SW480 (cell line): Measurements from ENCODE around the gene GATA5.
A peak's percentile ranks its signal among the peaks of the same experiment; 100 is the strongest.
"Not testable (repeated sequence)": the region's sequence is repeated elsewhere in the genome, so short reads cannot be mapped to it uniquely, and the experiment has no call there.

Experiments
- DNase-seq: peaks from one replicate; pipeline ENCODE4 v3.0.0-alpha.2; 2016; ENCODE audit warnings: low spot score

Gene GATA5

DNA sequence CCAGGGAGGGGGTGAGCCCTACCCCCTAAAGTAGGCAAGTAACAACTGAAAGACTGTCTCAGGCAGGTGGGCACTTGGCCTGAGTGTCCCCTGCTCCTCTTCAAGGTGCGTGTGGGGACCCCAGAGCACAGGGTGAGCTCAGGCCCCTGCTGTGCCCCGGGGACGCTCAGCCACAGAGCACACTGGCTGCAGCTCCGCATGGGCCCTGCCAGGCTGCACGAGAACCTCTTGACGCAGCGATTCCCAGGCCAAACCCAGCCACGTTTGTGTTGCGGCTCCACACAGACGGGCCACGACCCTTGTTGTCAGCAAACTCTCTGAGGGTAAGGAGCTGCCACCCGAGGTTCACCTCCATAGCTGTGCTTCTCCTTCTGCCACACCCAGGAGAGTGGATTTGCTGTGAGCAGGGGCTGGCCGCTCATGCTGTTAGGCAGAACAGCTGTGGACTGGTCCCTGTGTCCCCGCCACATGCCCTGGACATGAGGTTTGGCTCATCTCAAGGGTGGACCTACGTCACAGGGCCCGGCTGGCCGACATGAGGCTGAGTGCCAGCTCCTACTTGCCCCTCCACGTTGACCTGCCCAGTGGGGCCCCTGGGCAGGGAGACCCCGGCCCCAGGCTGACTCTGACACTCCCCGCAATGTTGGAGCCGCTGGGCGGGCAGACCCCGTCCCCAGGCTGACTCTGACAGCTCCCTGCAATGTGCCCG lies 29.7 kb upstream of the GATA5 start:
- DNase-seq: no peak

DNA sequence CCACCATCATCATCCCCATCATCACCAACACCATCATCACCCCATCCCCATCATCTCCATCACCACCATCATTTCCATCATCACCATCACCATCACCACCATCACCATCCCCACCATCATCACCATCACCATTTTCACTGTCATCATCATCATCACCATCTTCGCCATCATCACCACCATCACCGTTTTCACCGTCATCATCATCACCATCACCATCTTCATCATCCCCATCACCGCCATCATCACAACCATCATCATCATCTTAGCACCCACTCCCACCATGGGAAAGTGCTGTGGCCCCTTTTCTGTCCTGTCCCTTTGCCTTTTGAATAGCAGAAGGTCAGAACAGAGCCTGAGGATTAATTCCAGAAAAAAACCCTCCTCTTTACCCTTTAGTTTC lies 28.5 kb upstream of the GATA5 start:
- DNase-seq: no peak

DNA sequence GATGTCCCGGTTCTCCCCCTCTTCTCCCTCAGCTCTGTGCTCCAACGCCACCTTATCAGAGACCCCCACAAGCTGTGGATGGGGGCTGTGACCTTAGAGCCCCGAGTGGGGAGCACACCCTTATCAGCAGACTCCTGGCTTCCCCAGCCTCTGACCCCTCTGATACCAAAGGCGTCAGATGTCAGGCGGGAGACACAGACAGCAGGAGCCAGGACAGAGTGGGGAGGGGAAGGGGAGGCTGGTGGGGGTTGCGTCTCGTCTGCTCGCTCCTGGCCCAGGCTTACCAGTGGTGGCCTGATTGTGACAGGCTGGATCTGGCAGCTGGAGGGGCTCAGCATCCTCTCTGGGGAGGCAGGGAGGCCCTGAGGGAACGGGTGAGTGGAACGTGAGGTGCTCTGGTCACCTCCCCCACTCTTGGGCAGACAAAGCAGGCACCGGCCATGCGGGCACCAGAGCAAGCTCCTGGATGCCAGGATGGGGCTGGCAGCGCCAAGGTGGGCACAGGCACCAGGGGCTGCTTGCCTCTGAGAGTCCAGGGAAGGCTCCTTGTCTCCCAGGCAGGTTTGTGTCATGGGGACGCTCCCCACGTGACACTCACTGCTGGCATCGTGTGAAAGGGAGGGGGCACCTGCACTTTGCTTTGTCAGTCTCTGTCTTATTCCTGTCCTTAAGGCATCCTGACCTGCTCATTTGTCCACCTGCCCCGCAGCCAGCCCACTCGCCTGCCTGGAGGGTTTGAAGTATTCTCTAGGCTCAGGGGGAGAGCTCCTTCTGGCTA lies 27.8 kb upstream of the GATA5 start:
- no peak for DNase-seq

DNA sequence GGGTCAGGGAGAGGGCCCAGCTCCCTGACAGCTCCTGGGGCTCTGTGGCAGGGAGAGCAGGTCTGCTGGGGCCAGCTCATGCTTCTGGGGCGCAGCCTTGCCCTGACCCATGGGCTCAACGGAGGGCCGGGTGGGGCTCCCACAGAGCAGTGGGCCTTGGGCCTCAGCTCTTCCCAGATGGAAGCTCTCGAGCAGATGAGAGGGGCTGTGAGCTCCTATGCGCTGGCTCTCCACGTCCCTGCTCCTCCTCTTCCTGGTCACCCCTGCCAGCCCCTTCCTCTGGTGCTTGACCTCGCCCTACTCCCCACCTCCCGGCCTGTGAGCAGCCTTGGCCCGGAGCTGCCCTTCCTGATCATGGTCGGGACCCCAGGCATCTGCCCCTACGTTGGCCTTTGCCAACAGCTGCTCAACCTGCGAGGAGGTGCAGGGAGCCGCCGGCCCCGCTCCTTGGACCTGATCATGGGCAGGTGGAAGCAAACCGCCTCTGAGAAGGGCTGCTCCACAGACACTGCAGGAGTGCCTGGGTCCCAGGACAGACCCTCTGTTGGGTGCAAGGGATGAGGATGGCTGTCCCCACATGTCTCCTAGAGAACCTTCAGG lies 26.8 kb upstream of the GATA5 start:
- DNase-seq: no peak

DNA sequence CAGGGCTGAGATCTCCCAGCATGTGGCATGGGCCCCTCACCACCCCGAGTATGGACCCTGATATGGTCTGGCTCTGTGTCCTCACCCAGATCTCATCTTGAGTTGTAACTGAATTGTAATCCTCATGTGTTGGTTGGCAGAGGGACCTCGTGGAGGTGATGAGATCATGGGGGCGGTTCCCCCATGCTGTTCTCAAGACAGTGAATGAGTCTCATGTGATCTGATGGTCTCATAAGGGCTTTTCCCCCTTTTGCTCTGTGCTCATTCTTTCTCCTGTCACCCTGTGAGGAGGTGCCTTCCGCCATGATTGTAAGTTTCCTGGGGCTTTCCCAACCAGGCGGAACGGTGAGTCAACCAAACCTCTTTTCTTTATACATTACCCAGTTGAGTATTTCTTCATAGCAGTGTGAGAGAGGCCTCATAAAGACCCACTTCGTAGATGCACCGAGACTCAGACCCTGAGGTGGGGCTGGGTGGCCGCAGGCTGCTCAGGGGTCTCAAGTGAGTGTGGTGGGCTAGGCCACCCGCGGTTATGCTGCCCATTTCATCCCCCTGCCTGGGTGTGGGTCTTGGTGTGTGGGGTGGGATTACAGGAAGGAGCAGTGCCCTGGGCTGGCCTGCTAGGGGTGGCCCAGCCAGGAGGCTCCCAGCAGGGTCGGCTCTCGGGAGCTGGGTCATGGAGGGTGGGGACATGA lies 26.2 kb upstream of the GATA5 start:
- DNase-seq: peak; percentile 36

DNA sequence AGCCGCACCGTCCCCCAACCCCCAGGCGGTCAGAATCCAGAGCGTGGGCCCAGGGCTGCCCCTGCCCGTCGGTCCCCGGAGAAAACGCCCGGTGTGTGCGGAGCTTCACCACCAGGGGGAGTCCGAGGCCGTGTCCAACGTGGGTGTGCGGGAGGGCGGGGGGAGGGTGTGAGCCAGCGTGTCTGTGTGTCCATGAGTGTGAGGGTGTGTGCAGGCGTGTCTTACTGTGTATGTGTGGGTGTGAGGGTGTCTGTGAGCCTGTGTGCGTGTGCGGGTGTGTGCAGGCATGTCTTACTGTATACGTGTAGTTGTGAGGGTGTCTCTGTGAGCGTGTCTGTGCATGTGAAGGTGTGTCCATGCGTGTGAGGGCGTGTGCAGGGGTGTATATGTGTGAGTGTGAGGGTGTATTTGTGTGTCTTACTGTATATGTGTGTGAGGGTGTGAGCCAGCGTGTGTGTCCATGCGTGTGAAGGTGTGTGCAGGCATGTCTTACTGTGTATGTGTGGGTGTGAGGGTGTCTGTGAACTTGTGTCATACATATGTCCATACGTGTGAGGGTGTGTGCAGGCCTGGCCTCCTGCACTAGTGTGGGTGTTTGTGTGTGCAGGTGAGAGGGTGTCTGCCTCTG lies 24.6 kb upstream of the GATA5 start:
- DNase-seq: peak; percentile 75

DNA sequence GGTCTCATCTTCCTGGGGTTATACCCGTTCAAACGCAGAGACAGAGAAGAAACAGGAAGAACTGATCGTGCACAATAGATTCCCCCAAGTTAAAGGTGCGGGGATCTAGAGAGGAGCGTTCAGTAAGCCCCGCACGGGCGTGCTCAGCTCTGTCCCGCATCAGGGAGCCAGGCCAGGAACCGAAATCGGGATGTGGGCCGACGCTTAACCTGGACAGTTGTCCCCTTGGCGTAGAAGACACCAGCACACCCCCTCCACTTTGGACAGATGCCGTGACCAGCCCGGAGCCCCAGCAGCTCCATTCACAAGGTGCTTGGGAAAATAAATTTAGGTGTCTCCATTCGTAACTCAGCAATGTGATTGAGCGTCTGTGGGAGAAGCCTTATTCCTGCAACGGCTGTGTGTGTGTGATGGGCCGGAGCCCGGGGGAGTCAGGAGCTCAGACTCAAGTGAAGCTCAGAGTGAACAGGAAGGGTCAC lies 24.0 kb upstream of the GATA5 start:
- peak; percentile 37 for DNase-seq

DNA sequence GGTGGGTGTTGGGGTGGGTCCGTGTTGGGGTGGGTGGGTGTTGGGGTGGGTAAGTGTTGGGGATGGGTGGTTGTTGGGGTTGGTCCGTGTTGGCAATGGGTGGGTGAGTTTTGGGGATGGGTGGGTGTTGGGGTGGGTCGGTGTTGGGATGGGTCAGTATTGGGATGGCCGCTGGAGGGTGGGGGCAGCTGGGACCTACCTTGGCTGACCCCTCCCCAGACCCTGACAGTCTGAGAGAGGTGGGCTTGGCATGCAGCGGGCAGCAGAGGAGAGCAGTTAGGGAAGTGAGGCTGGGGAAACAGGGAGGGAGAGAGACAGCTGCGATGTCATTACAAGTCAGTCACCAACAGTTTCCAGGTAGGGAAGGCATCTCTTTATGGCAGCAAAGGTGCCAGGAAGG lies 23.1 kb upstream of the GATA5 start:
- no peak for DNase-seq

DNA sequence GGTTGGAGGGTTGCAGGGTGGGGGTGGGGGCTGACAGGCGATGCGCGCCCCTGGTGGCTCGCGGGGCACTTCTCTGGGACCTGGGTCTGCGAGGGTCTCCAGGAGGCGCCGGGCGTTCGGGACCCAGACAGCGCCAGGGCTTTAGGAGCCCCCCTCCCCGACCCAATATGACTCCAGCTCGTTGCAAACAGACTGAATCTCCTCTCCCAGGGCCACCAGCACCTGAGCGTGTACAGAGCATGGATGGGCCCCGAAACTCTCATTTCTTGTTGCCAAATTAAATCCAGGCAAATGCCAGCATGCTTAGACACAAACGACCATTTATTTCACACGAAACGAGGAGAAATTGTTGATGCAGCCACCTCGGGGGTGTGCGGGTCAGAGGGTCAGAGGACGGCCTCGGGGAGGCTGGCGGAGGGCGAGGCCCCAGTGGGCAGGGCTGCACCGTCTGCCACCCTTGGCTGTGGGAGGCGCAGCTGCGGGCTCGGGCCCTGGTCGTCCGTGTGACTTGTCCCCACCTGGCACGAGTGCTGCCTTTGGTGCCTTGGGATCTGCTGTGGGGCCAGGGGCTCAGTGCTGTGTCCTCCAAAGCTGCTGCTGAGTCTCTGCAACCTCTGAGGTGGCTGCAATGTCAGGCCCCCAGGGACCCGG lies 20.9 kb upstream of the GATA5 start:
- no peak for DNase-seq

DNA sequence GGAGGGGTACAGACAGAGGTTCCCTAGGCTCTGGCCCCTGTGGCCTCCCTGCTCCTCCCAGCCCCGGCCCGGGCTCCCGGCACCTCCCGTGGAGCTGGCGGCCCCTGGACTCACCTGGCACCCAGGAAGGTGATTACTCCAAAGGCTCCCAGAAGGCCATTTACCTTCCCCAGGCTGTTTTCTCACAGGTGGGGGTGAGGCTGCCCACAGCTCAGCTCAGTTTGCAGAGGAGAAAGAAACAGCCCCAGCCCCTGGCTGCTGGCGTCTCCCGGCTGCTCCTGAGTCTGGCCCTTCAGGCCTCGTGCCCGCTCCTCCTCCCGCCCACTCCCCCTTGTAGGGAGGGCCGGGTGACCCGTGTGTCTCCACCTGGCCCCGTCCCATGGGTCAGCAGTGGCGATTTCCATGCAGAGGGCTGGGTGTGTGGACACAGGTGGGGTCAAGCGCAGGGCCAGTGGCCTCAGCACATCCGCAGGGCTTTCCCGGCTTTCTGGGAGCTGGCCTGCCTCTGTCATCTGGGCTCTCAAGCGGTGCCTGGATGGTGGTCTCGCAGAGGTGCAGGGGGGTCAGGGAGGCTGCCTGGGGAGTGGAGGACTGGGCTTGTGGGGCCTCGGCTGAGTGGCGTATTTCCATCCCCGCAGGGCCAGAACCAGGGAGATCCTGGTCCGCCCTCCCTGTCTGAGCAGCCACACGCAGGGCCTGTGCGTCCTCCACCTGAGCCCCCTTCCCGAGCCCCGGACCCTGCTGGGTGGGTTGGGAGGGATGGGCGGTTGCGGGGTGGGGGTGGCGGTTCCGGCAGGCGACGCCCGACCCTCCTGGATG lies 20.2 kb upstream of the GATA5 start:
- DNase-seq: no peak

DNA sequence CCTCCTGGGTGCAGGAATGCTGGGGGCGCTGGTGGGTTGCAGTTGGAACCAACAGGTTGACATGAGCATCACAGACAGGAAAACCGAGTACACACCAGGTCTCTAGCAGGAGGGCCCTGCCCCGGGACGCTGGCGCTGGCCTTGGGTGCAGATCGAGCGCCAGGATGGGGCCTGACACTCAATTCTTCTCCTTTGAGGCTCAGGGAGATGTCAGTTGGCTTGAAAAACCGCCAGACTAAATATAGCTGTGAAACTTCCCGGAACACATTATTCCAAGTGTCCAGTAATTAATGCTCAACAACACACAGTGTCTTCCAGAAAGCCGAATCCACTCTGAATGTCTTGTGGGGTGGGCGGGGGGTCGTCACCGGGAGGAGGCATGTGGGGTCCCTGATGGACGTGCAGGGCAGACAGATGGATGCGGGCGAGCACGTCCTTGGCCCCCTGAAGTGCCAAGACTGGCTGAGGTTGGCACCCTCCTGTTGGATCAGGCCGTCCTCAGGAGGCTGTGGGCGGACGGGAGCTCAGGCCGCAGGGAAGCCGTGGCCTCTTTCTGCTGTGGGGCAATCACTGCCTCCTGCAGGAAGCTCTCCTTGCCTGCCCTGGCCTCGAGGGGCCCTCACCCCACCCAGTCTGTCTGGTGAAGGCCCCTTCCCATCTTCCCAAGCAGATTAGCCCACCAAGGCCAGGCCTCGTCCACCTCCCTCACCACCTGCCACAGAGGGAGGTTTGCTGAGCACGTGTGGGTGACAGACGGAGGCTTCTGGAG lies 19.4 kb upstream of the GATA5 start:
- DNase-seq: no peak

DNA sequence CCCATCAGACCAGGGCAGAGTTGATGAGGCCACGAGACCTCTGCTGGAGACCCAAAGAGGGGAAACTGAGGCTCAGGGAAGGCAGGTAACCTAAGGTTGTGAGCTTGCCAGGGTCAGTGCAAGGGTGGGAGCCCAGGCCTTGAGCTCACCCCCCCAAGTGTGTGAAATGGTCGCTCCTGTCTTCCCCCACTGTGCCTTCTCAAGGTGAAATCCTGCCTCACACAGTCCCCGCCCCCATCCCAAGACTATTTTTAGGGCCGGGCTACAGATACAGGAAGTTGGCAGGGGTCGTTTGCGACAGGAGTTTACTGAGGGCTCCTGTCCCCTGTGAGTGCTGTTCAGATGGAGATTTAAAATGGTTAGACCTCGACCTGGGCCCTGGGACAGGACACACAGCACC lies 18.7 kb upstream of the GATA5 start:
- DNase-seq: no peak

DNA sequence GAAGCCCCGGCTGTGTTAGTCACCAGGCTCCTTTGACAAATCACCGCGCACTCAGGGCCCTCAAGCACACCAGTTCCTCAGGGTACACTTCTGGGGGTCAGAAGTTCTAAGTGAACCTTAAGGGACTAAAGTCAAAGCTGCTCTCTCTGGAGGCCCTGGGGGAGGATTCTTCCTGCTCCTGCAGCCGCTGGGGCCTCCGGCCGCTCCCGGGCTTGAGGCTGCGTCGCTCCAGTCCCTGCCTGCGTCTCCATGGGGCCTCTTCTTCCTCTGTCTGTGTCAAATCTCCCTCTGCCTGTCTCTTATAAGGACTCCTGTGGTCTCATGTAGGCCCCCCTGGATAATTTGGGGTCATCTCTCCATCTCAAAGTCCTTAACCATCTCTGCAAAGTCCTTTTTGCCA lies 18.1 kb upstream of the GATA5 start:
- DNase-seq: no peak

DNA sequence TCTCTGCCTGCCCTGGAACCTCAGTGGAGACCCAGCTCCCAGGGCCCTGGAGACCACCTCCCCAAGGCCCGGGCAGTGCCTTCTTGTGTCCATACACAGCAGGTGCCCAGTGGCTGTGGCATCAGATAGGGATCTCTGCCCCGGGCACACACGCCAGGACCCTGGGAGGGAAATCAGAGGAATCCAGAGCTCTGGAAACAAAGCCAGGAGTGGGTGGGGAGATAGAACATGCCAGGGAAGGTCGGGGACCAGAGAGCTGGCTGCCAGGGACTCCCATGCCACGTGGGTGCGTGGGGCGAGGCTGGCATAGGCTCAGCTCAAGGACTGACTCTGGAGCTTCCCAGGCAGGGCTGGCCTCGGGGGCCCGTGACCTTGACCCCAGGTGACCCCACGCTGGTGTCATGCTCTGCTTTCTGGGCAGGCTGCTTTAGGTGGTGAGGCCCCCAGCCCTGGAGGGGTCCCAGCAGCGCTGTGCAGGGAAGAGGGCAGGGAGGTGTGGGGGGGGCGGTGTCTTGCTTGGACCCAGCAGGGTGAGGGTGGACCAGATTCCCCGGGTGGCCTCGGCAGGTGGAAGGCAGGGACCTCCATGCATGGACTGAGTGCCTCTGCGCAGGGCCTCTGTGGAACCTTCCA lies 17.6 kb upstream of the GATA5 start:
- DNase-seq: no peak

DNA sequence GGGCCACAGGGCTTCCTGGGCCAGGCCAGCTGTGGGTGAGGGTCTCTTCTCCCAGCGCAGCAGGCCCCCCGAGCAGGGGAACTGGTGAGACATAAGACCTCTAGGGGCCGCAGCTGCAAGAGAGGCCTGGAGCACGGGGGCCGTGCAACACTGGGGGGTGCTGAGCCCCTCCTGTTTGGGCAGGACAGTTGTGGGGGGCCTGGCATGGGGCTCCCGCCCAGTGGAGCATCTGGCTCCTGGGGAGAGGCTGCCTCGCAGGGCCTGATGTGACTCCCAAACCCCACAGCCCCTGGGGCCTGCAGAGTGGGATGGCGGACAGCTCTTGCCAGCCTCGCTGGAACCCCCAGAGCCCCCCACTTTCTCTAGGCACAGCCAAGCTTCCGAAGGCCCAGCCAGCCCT lies 16.9 kb upstream of the GATA5 start:
- no peak for DNase-seq

DNA sequence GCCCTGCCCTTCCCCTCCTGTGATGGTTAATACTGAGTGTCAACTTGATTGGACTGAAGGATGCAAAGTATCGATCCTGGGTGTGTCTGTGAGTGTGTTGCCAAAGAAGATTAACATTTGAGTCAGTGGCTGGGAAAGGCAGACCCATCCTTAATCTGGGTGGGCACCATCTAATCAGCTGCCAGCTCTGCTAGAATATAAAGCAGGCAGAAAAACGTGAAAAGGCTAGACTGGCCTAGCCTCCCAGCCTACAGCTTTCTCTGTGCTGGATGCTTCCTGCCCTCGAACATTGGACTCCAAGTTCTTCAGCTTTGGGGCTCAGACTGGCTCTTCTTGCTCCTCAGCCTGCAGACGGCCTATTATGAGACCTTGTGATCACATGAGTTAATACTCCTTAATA lies 15.0 kb upstream of the GATA5 start:
- not testable (repeated sequence) for DNase-seq

DNA sequence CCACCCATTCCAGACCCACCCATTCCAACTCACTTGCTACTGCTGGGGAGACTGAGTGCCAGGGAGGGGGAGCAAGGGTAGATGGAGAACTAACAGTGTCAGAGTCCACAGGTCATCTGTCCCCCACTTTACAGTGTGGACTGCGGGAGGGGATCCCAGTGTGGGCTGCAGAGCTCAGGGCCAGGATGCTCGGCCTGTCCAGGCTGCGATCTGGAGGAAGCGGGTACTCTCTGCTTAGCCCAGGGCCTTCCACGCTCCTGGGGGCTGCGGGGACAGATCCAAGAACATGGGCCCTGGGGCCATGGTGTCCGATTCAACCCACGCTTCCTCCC lies 14.1 kb upstream of the GATA5 start:
- no peak for DNase-seq

DNA sequence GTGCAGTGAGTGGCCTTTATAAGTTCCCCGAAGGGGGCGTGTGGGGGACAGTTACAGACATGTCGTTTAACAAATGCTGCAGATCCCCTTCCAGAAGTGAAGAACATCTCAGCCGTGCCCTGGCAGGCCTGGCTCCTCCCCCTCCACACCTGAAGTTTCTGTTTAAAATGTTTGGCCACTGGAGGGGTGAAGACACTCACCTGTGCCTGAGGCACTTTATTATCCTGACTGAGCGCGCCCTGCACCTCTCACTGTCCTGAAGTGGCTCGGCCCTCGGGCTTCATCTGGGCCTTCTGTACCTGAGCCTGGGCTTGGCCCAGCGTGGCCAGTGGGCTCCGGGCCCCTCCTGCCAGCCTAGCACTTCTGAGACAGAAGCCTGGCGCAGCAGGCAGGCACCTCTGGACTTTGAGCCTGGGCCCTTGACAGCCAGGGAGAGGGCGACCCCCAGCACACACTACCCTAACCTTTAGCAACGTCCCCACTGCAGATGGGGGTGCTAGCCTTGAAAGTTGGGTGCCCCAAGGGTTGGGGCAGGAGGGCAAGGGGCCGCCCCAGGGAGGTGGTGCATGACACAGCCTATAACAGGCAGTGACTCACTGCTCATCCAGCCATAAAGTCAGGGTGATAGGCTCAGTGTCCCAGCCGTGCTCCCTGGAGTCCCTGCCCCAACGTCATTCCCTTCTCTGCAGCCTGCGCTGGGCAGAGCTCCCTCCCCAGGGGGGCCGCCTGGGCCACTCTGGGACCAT lies 13.6 kb upstream of the GATA5 start:
- DNase-seq: peak; percentile 70

DNA sequence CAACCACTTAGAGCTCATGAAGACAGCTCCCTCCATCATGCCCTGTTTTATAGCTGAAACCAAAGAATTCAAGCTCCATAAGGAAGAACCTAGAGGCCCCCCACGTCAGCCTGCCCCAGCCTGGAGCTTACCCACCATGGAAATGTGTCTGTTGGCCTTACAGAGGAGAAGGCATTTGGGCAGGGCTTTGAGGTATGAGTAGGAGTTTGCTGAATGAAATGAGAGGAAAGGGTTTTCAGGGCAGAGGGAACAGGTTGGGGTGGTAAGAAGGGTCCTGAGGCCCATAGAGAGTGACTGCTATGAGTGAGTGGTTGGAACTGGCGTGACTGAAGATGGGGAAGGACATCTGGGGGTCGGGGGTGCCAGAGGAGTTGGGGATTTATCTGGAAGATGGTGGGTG lies 12.7 kb upstream of the GATA5 start:
- no peak for DNase-seq
